Measurements from ENCODE around the gene ZFP36. TPM values are rescaled to one million over a fixed set of nuclear protein-coding genes. Genes with fewer than 3 reads are reported as not detected.

The ZFP36 gene
- polyA plus RNA-seq, 4 donors, result 18.0 to 77.6 (median 30.0) TPM

GRCh38 chr19:39382991-39383828 lies 23.4 kb upstream of the ZFP36 start:
- no peak for DNase-seq (ENCODE audit: low read depth in 4 of 4, low spot score in 2 of 4)

GRCh38 chr19:39384839-39385568 lies 21.6 kb upstream of the ZFP36 start:
- DNase-seq (ENCODE audit: low read depth in 4 of 4, low spot score in 2 of 4), result no peak

- no peak for DNase-seq (ENCODE audit: low read depth in 4 of 4, low spot score in 2 of 4)
These were observed 20.8 kb upstream of the ZFP36 start for GRCh38 chr19:39385629-39386411.

- DNase-seq (ENCODE audit: low read depth in 4 of 4, low spot score in 2 of 4), result no peak
These were observed 20.1 kb upstream of the ZFP36 start for GRCh38 chr19:39386557-39386956.

- no peak for DNase-seq (ENCODE audit: low read depth in 4 of 4, low spot score in 2 of 4)
These were observed 18.0 kb upstream of the ZFP36 start for GRCh38 chr19:39388657-39389056.

GRCh38 chr19:39389631-39390414 lies 16.8 kb upstream of the ZFP36 start:
- DNase-seq (ENCODE audit: low read depth in 4 of 4, low spot score in 2 of 4), result no peak

GRCh38 chr19:39390451-39390750 lies 16.2 kb upstream of the ZFP36 start:
- no peak for DNase-seq (ENCODE audit: low read depth in 4 of 4, low spot score in 2 of 4)

- peak in 3 of 4 donors; percentile 98 to 99 (median 99) for DNase-seq (ENCODE audit: low read depth in 4 of 4, low spot score in 2 of 4)
These were observed 15.8 kb upstream of the ZFP36 start, which contains the start of the genes MED29 and PAF1 for GRCh38 chr19:39390751-39391437. Gene MED29, plus strand, starts transcription at chr19:39391378. Its CDS starts 45 bp downstream, at chr19:39391423. Gene PAF1, minus strand, starts transcription at chr19:39391106. Its CDS starts 242 bp downstream, at chr19:39390864.

- DNase-seq (ENCODE audit: low read depth in 4 of 4, low spot score in 2 of 4), result no peak
These were observed 9.0 kb upstream of the ZFP36 start for GRCh38 chr19:39397360-39398296.

- no peak for DNase-seq (ENCODE audit: low read depth in 4 of 4, low spot score in 2 of 4)
These were observed 8.3 kb upstream of the ZFP36 start for GRCh38 chr19:39398297-39398864.

- no peak for DNase-seq (ENCODE audit: low read depth in 4 of 4, low spot score in 2 of 4)
These were observed 7.0 kb upstream of the ZFP36 start for GRCh38 chr19:39399668-39400050.

GRCh38 chr19:39400061-39400460 lies 6.6 kb upstream of the ZFP36 start:
- no peak for DNase-seq (ENCODE audit: low read depth in 4 of 4, low spot score in 2 of 4)

- no peak for DNase-seq (ENCODE audit: low read depth in 4 of 4, low spot score in 2 of 4)
These were observed 5.5 kb upstream of the ZFP36 start for GRCh38 chr19:39401070-39401548.

GRCh38 chr19:39401549-39402345 lies 4.9 kb upstream of the ZFP36 start:
- no peak for DNase-seq (ENCODE audit: low read depth in 4 of 4, low spot score in 2 of 4)

- DNase-seq (ENCODE audit: low read depth in 4 of 4, low spot score in 2 of 4), result peak in 3 of 4 donors; percentile 83 to 91 (median 84)
These were observed 4.0 kb upstream of the ZFP36 start for GRCh38 chr19:39402346-39403300.

All from left renal cortex interstitium (tissue), 4 donors.